Measurements from ENCODE around the gene GRHL3. TPM values are rescaled to one million over a fixed set of nuclear protein-coding genes. Genes with fewer than 3 reads are reported as not detected.

The GRHL3 gene
- total and polyA plus RNA-seq, 2 donors (not counting 3 experiments of a cell fraction or from before 2014, with no cell fraction given), result not detected

DNA sequence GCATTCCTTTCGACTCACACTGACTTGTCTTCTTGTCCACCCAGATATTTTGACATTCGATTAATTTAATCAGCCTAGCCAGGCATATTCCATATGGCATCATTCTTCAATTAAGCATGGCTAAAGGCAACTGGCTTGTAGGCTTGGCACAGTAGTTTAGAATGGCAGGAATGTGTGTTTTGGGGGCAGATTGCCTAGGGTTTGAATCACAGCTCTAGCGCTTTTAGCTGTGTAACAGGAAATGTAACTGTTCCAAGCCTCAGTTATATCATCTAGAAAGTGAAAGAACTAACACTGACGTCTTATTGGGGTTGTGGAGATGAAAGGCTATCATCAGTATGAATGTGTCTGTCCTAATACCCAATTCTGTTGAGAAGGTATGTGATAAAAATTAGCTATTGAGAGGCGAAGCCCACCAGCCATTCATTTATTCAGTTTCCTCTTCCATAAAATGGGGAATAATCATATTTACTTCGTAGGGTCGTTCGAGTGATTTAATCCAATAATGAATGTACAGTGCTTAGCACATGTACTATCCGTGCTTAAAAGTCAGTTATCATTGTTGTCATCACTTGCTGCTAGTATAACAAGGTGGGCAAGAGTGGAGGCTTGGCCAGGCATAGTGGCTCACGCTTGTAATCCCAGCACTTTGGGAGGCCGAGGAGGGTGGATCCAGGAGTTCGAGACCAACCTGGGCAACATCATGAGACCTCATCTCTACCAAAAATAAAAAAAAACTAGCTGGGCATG is 41.6 kb upstream of the GRHL3 start:
- TF ChIP-seq POLR2AphosphoS5 (IDR thresholded peaks at IDR 0.05; ENCODE audit: insufficient read depth, low read depth, low read length), result no peak
- no peak for TF ChIP-seq FOS (IDR thresholded peaks at IDR 0.05; ENCODE audit: borderline replicate concordance, insufficient read depth, low read length)
- TF ChIP-seq EZH2 (IDR thresholded peaks at IDR 0.05; ENCODE audit: borderline replicate concordance, low read depth, low read length, severe bottlenecking), result no peak
- no peaks in the 10 kb centered on the region for H3K9me3 ChIP-seq (replicated peaks; ENCODE audit: control insufficient read depth, insufficient read depth, low read length)
- intact Hi-C loops (cut with micrococcal nuclease) (no loop called here), dilution Hi-C loops (cut with MboI; ENCODE audit: extremely low pct_ligation_motif_present, low sequenced_read_pairs) (no loop called here)
- no TSS peak for BruUV-seq (replicated peaks)
- no peak overlapping the region for H3K4me2 ChIP-seq (ENCODE audit: insufficient read depth, low read length)
- FAIRE-seq (no peak), DNase-seq (ENCODE audit: low read depth, low spot score) (no peak)
- no peaks in the 10 kb centered on the region for H4K20me1 ChIP-seq (replicated peaks; ENCODE audit: control insufficient read depth, extremely low read depth, insufficient read depth, low read length)
- H3K79me2 ChIP-seq (ENCODE audit: control insufficient read depth, insufficient read depth, low read length), result no peaks in the 10 kb centered on the region
- H3K9me1 ChIP-seq (replicated peaks; ENCODE audit: control insufficient read depth, extremely low read depth, insufficient read depth, low read length), result no peaks in the 10 kb centered on the region
- peaks cover 35 to 39% of the 10 kb centered on the region in 2 experiments for H3K27me3 ChIP-seq (ENCODE audit: control insufficient read depth in 2 of 2, insufficient read depth in 2 of 2, low read length in 2 of 2)
- H3K9ac ChIP-seq (replicated peaks; ENCODE audit: extremely low read depth, insufficient read depth, low read length), result no peak overlapping the region
- no peak overlapping the region for H3K4me3 ChIP-seq (replicated peaks in 1 of 3; ENCODE audit: insufficient read depth in 1 of 3, low read depth in 1 of 3, low read length in 3 of 3)
- CTCF ChIA-PET, result interaction anchor here (0.8 to 1.3 kb wide), 2 partner anchors 9 to 127 kb away, joined by 3 read pairs; no protein-coding TSS in a partner anchor
- H3K36me3 ChIP-seq (ENCODE audit: control insufficient read depth in 2 of 2, extremely low read depth in 1 of 2, insufficient read depth in 2 of 2, low read length in 2 of 2), result no peaks in the 10 kb centered on the region
- H3K27ac ChIP-seq (ENCODE audit: insufficient read depth, low read depth, low read length), result no peak overlapping the region
- H2AFZ ChIP-seq (ENCODE audit: low read depth, low read length), result no peak overlapping the region
- POLR2A ChIA-PET, result no interaction called here
- no peaks in the 10 kb centered on the region for H3K4me1 ChIP-seq (ENCODE audit: control insufficient read depth, extremely low read depth, insufficient read depth, low read length)

DNA sequence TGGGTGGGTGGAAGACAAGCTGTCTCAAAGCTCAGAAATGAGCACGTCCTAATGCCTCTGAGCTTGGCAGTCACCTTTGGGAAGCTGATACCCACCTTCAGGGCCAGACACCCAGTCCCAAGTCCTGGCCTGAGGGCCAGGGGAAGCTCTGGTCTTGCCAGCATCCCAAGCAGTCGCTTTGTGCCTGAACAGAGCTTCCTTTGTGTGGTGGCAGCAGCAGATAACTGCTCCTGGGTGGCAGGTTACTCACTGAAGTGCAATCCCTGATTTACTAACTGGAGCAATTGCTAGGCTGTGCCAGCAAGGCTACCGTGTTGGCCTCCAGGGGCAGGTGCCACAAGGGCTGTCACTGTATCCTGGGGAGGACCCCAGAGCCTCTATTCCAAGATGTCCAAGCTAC is 40.4 kb upstream of the GRHL3 start:
- no peak for FAIRE-seq
- POLR2A ChIA-PET, result no interaction called here
- dilution Hi-C loops (cut with MboI; ENCODE audit: extremely low pct_ligation_motif_present, low sequenced_read_pairs), result no loop called here

More for the DNA sequence above, 40.4 kb upstream of the GRHL3 start:
- Histone ChIP-seq H3K9ac (replicated peaks; ENCODE audit: extremely low read depth, insufficient read depth, low read length) (no peak overlapping the region), H2AFZ (ENCODE audit: low read depth, low read length) (no peak overlapping the region), H3K4me2 (ENCODE audit: insufficient read depth, low read length) (no peak overlapping the region), H4K20me1 (replicated peaks; ENCODE audit: control insufficient read depth, extremely low read depth, insufficient read depth, low read length) (no peaks in the 10 kb centered on the region), H3K36me3 (ENCODE audit: control insufficient read depth in 2 of 2, extremely low read depth in 1 of 2, insufficient read depth in 2 of 2, low read length in 2 of 2) (no peaks in the 10 kb centered on the region), H3K9me1 (replicated peaks; ENCODE audit: control insufficient read depth, extremely low read depth, insufficient read depth, low read length) (no peaks in the 10 kb centered on the region), H3K9me3 (replicated peaks; ENCODE audit: control insufficient read depth, insufficient read depth, low read length) (no peaks in the 10 kb centered on the region), H3K79me2 (ENCODE audit: control insufficient read depth, insufficient read depth, low read length) (no peaks in the 10 kb centered on the region), H3K27ac (ENCODE audit: insufficient read depth, low read depth, low read length) (no peak overlapping the region), H3K4me1 (ENCODE audit: control insufficient read depth, extremely low read depth, insufficient read depth, low read length) (no peaks in the 10 kb centered on the region), H3K4me3 (replicated peaks in 1 of 3; ENCODE audit: insufficient read depth in 1 of 3, low read depth in 1 of 3, low read length in 3 of 3) (no peak overlapping the region), H3K27me3 (ENCODE audit: control insufficient read depth in 2 of 2, insufficient read depth in 2 of 2, low read length in 2 of 2) (peaks cover 35 to 39% of the 10 kb centered on the region in 2 experiments)
- intact Hi-C loops (cut with micrococcal nuclease), result no loop called here
- DNase-seq (ENCODE audit: low read depth, low spot score), result no peak
- no TSS peak for BruUV-seq (replicated peaks)
- CTCF ChIA-PET, result interaction anchor here (0.7 to 1.8 kb wide), 4 partner anchors 16 to 129 kb away, joined by 3 to 8 read pairs (median 3); no protein-coding TSS in a partner anchor
- TF ChIP-seq FOS (IDR thresholded peaks at IDR 0.05; ENCODE audit: borderline replicate concordance, insufficient read depth, low read length), result no peak
- no peak for TF ChIP-seq POLR2AphosphoS5 (IDR thresholded peaks at IDR 0.05; ENCODE audit: insufficient read depth, low read depth, low read length)
- no peak for TF ChIP-seq GATA2 (IDR thresholded peaks at IDR 0.05; ENCODE audit: insufficient read depth, insufficient read length, low read depth, low read length)
- TF ChIP-seq POLR2A (IDR thresholded peaks at IDR 0.05; ENCODE audit: low read depth, low read length), result no peak
- TF ChIP-seq, protein P1, sequence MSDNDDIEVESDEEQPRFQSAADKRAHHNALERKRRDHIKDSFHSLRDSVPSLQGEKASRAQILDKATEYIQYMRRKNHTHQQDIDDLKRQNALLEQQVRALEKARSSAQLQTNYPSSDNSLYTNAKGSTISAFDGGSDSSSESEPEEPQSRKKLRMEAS (IDR thresholded peaks at IDR 0.05; ENCODE audit: insufficient read depth, insufficient read length), result no peak
- TF ChIP-seq EZH2 (IDR thresholded peaks at IDR 0.05; ENCODE audit: borderline replicate concordance, low read depth, low read length, severe bottlenecking), result no peak
- TF ChIP-seq, protein P2, sequence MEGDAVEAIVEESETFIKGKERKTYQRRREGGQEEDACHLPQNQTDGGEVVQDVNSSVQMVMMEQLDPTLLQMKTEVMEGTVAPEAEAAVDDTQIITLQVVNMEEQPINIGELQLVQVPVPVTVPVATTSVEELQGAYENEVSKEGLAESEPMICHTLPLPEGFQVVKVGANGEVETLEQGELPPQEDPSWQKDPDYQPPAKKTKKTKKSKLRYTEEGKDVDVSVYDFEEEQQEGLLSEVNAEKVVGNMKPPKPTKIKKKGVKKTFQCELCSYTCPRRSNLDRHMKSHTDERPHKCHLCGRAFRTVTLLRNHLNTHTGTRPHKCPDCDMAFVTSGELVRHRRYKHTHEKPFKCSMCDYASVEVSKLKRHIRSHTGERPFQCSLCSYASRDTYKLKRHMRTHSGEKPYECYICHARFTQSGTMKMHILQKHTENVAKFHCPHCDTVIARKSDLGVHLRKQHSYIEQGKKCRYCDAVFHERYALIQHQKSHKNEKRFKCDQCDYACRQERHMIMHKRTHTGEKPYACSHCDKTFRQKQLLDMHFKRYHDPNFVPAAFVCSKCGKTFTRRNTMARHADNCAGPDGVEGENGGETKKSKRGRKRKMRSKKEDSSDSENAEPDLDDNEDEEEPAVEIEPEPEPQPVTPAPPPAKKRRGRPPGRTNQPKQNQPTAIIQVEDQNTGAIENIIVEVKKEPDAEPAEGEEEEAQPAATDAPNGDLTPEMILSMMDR (IDR thresholded peaks at IDR 0.05; ENCODE audit: extremely low read depth in 1 of 2, insufficient read depth in 1 of 2, low read depth in 1 of 2, low read length in 2 of 2), result no peak
- no peak for TF ChIP-seq MYC (IDR thresholded peaks at IDR 0.05; ENCODE audit: low read depth, low read length)
- TF ChIP-seq JUN (IDR thresholded peaks at IDR 0.05; ENCODE audit: borderline replicate concordance, insufficient read depth, insufficient read length, low read depth), result no peak
